Glutamatergic neuron (in vitro differentiated cells): ENCODE results near the gene RPL15. TPM values are rescaled to one million over a fixed set of nuclear protein-coding genes. Genes with fewer than 3 reads are reported as not detected.
"Not testable (repeated sequence)": the region's sequence is repeated elsewhere in the genome, so short reads cannot be mapped to it uniquely, and the experiment has no call there.

Experiments
- DNase-seq: peaks from one replicate; pipeline ENCODE4 v3.0.0; 2022
- H3K27ac Mint-ChIP-seq: one replicate; pipeline ENCODE4 v1.8.0; 2020; ENCODE audit warnings: mild to moderate bottlenecking, mixed read lengths, inconsistent platforms; ENCODE audit not compliant: unreplicated experiment
- H3K27me3 Mint-ChIP-seq: one replicate; pipeline ENCODE4 v1.8.0; 2020; ENCODE audit warnings: mild to moderate bottlenecking, moderate library complexity, mixed read lengths, inconsistent platforms; ENCODE audit not compliant: unreplicated experiment
- H3K36me3 Mint-ChIP-seq: one replicate; pipeline ENCODE4 v1.8.0; 2020; ENCODE audit warnings: mild to moderate bottlenecking, mixed read lengths, inconsistent platforms; ENCODE audit not compliant: unreplicated experiment
- H3K4me1 Mint-ChIP-seq: one replicate; pipeline ENCODE4 v1.8.0; 2020; ENCODE audit warnings: mild to moderate bottlenecking, low read depth, mixed read lengths, inconsistent platforms; ENCODE audit not compliant: unreplicated experiment
- H3K4me3 Mint-ChIP-seq: one replicate; pipeline ENCODE4 v1.8.0; 2020; ENCODE audit warnings: mild to moderate bottlenecking, mixed read lengths, inconsistent platforms; ENCODE audit not compliant: unreplicated experiment
- H3K9me3 Mint-ChIP-seq: one replicate; pipeline ENCODE4 v1.8.0; 2020; ENCODE audit warnings: mild to moderate bottlenecking, moderate library complexity, mixed read lengths, inconsistent platforms; ENCODE audit not compliant: unreplicated experiment
- CTCF ChIP-seq: fragments of 200-600 bp; sonication (generic); IDR thresholded peaks from one replicate; pipeline ENCODE4 v1.5.0; 2021; ENCODE audit not compliant: partially characterized antibody, unreplicated experiment
- total RNA-seq: library from RNA; stranded (reverse); fragmentation: NEBNext Ultra II Directional; extraction: Animal tissue kit (Norgen Biotek cat#: 25700); gene quantifications from one replicate; pipeline ENCODE4 v1.2.1, GENCODE V29; 2021; ENCODE audit not compliant: unreplicated experiment

Gene RPL15
- total RNA-seq, 1 donor from 2014 or later, result 1,377 TPM

- Mint-ChIP-seq H3K4me1 (peaks cover 26% of the 10 kb centered on the region), H3K27ac (peak overlapping the region; percentile 98), H3K36me3 (no peaks in the 10 kb centered on the region), H3K9me3 (peaks cover 5% of the 10 kb centered on the region), H3K4me3 (peak overlapping the region; percentile 89), H3K27me3 (peaks cover 8% of the 10 kb centered on the region)
- no peak for TF ChIP-seq CTCF
- DNase-seq, result no peak
Observed at GRCh38 chr3:23915537-23916108, 1.3 kb upstream of the RPL15 start.

- H3K36me3 Mint-ChIP-seq, result no peaks in the 10 kb centered on the region
- H3K27me3 Mint-ChIP-seq, result peaks cover 8% of the 10 kb centered on the region
- TF ChIP-seq CTCF, result no peak
- peaks cover 26% of the 10 kb centered on the region for H3K4me1 Mint-ChIP-seq
- DNase-seq, result no peak
- peaks cover 5% of the 10 kb centered on the region for H3K9me3 Mint-ChIP-seq
- peak overlapping the region; percentile 89 for H3K4me3 Mint-ChIP-seq
- H3K27ac Mint-ChIP-seq, result peak overlapping the region; percentile 98
Observed at GRCh38 chr3:23916152-23916885, 613 bp upstream of the RPL15 start.

- not testable (repeated sequence) for H3K36me3 Mint-ChIP-seq, H3K9me3 Mint-ChIP-seq, H3K27me3 Mint-ChIP-seq
- H3K27ac Mint-ChIP-seq, result peak overlapping the region; percentile 98
- peak; percentile 77 for DNase-seq
- H3K4me1 Mint-ChIP-seq, result peaks cover 26% of the 10 kb centered on the region
- H3K4me3 Mint-ChIP-seq, result peak overlapping the region; percentile 89
Observed at GRCh38 chr3:23917679-23918303, 859 bp downstream of the RPL15 start.

- H3K36me3 Mint-ChIP-seq, H3K27me3 Mint-ChIP-seq, DNase-seq, H3K9me3 Mint-ChIP-seq: not testable (repeated sequence)
- Mint-ChIP-seq H3K27ac (peak overlapping the region; percentile 98), H3K4me3 (peak overlapping the region; percentile 89), H3K4me1 (peaks cover 26% of the 10 kb centered on the region)
Observed at GRCh38 chr3:23918331-23918730, 1.4 kb downstream of the RPL15 start.

GRCh38 chr3:23919628-23920027 lies 2.7 kb downstream of the RPL15 start:
- H3K4me1 Mint-ChIP-seq, result peaks cover 21% of the 10 kb centered on the region
- no peak for TF ChIP-seq CTCF
- no peak overlapping the region for H3K27ac Mint-ChIP-seq
- H3K27me3 Mint-ChIP-seq, result peaks cover 8% of the 10 kb centered on the region
- no peaks in the 10 kb centered on the region for H3K36me3 Mint-ChIP-seq
- peaks cover 5% of the 10 kb centered on the region for H3K9me3 Mint-ChIP-seq
- no peak overlapping the region for H3K4me3 Mint-ChIP-seq
- no peak for DNase-seq
